Right hindlimb (tissue), 1 donor: ENCODE results near the gene ENTPD8.
A peak's percentile ranks its signal among the peaks of the same experiment; 100 is the strongest.
"Not testable (repeated sequence)": the region's sequence is repeated elsewhere in the genome, so short reads cannot be mapped to it uniquely, and the experiment has no call there.

Source experiments
- DNase-seq: peaks from one replicate; pipeline ENCODE4 v3.0.0-alpha.2; 2018

The ENTPD8 gene

GRCh38 chr9:137457406-137458193 lies 16.4 kb upstream of the ENTPD8 start:
- DNase-seq = peak; percentile 33

- DNase-seq = peak; percentile 21
These were observed 15.8 kb upstream of the ENTPD8 start for GRCh38 chr9:137456864-137457405.

GRCh38 chr9:137456061-137456863 lies 15.1 kb upstream of the ENTPD8 start:
- peak; percentile 24 for DNase-seq

GRCh38 chr9:137455359-137455991 lies 14.3 kb upstream of the ENTPD8 start:
- DNase-seq = peak; percentile 21

- peak; percentile 52 for DNase-seq
These were observed 13.6 kb upstream of the ENTPD8 start for GRCh38 chr9:137454597-137455358.

GRCh38 chr9:137454145-137454596 lies 13.0 kb upstream of the ENTPD8 start:
- DNase-seq = peak; percentile 58

GRCh38 chr9:137453643-137454081 lies 12.5 kb upstream of the ENTPD8 start:
- DNase-seq = peak; percentile 73

GRCh38 chr9:137452761-137453642 lies 11.8 kb upstream of the ENTPD8 start:
- DNase-seq = peak; percentile 27

- DNase-seq = peak; percentile 18
These were observed 11.0 kb upstream of the ENTPD8 start for GRCh38 chr9:137452006-137452760.

GRCh38 chr9:137451264-137452005 lies 10.3 kb upstream of the ENTPD8 start:
- DNase-seq = not testable (repeated sequence)

- peak; percentile 13 for DNase-seq
These were observed 9.5 kb upstream of the ENTPD8 start for GRCh38 chr9:137450539-137451222.

GRCh38 chr9:137449931-137450538 lies 8.9 kb upstream of the ENTPD8 start:
- peak; percentile 16 for DNase-seq

- no peak for DNase-seq
These were observed 8.1 kb upstream of the ENTPD8 start for GRCh38 chr9:137449081-137449844.

GRCh38 chr9:137448602-137448962 lies 7.4 kb upstream of the ENTPD8 start:
- DNase-seq = no peak

GRCh38 chr9:137447722-137448601 lies 6.8 kb upstream of the ENTPD8 start:
- no peak for DNase-seq

- no peak for DNase-seq
These were observed 5.8 kb upstream of the ENTPD8 start for GRCh38 chr9:137446851-137447471.
